HCT116 (cell line): ENCODE results near the gene STRN. TPM values are rescaled to one million over a fixed set of nuclear protein-coding genes. Genes with fewer than 3 reads are reported as not detected.
"Not testable (repeated sequence)": the region's sequence is repeated elsewhere in the genome, so short reads cannot be mapped to it uniquely, and the experiment has no call there.

ENCODE experiments used
- ATAC-seq: fragments of 200-7000 bp; cut with Tn5 transposase; 2 replicates; pipeline ENCODE4 v1.9.1; 2020; ENCODE audit warnings: mild to moderate bottlenecking, moderate library complexity
- BruUV-seq: library from RNA; stranded (reverse); fragments of 400-500 nt; replicated peaks from 2 replicates; lab custom pipeline; 2021; lab: Mats Ljungman, UMichigan
- CTCF ChIA-PET: fragments of 300-600 bp; sonication (Branson Sonifier 250); formaldehyde crosslinking; loops from one replicate; lab custom pipeline; 2021; ENCODE audit warnings: antibody characterized with exemption; lab: Charles Lee
- POLR2A ChIA-PET: fragments of 300-600, 350-600 bp; sonication (Branson Sonifier 250); formaldehyde crosslinking; loops from one replicate; lab custom pipeline; 2021; ENCODE audit warnings: antibody characterized with exemption; lab: Charles Lee
- RAD21 ChIA-PET, 2 experiments: fragments of 300-600 bp; sonication (Branson Sonifier 250); formaldehyde crosslinking; loops; one replicate each; lab custom pipeline; 2023; ENCODE audit warnings: low total read pairs in 2 of 2; ENCODE audit not compliant: uncharacterized antibody in 2 of 2, unreplicated experiment in 2 of 2, low non-redundant PET in 1 of 2; lab: Charles Lee
- DNase-seq: peaks from one replicate; pipeline ENCODE4 v3.0.0-alpha.2; 2010; ENCODE audit warnings: low read depth, low spot score
- H2AFZ ChIP-seq: fragments of 200-600 bp; shearing (Covaris generic), sonication (generic); 2 replicates; pipeline ENCODE4 v1.6.1; 2017; ENCODE audit warnings: low read depth, mixed run types, mixed read lengths, antibody characterized with exemption, low read length; ENCODE audit not compliant: poor library complexity, severe bottlenecking
- H3K27ac ChIP-seq: 2 replicates; pipeline ENCODE4 v1.5.1; 2012; ENCODE audit warnings: low read depth, low read length
- H3K27me3 ChIP-seq: fragments of 200-600 bp; sonication (generic); 2 replicates; pipeline ENCODE4 v1.6.1; 2016; ENCODE audit warnings: mixed run types, low read length, mixed read lengths; ENCODE audit not compliant: insufficient read depth
- H3K36me3 ChIP-seq, 2 experiments: fragments of 200-500 bp in 1 of 2; fragments of 200-600 bp in 1 of 2; sonication (Bioruptor generic) in 1 of 2; sonication (generic) in 1 of 2; 2 replicates each; pipeline versions ENCODE4 v1.5.1 to v1.6.1; 2014 to 2016; ENCODE audit warnings: low read length in 2 of 2, inconsistent platforms in 1 of 2, mixed read lengths in 1 of 2, mixed run types in 1 of 2; ENCODE audit not compliant: insufficient read depth in 2 of 2, control insufficient read depth in 1 of 2
- H3K4me1 ChIP-seq, 2 experiments: fragments of 200-600 bp in 1 of 2; sonication (generic) in 1 of 2; 2 replicates each; pipeline versions ENCODE4 v1.5.1 to v1.6.1; 2012 to 2017; ENCODE audit warnings: low read length in 2 of 2, inconsistent platforms in 1 of 2, mild to moderate bottlenecking in 1 of 2, mixed read lengths in 1 of 2, mixed run types in 1 of 2, moderate library complexity in 1 of 2; ENCODE audit not compliant: insufficient read depth in 2 of 2, control insufficient read depth in 1 of 2
- H3K4me2 ChIP-seq: fragments of 200-600 bp; sonication (generic); 2 replicates; pipeline ENCODE4 v1.6.1; 2017; ENCODE audit warnings: mixed run types, low read length, mixed read lengths
- H3K4me3 ChIP-seq, 2 experiments: fragments of 200-600 bp in 1 of 2; sonication (generic) in 1 of 2; replicated peaks in 1 of 2; 2 replicates each; pipeline ENCODE4 v1.5.1; 2011 to 2016; ENCODE audit warnings: low read length in 2 of 2, control low read depth in 1 of 2, low read depth in 1 of 2, mild to moderate bottlenecking in 1 of 2, mixed read lengths in 1 of 2, mixed run types in 1 of 2
- H3K79me2 ChIP-seq: fragments of 200-600 bp; sonication (generic); 2 replicates; pipeline ENCODE4 v1.6.1; 2017; ENCODE audit warnings: mild to moderate bottlenecking, mixed run types, low read length, moderate library complexity, mixed read lengths; ENCODE audit not compliant: insufficient read depth
- H3K9ac ChIP-seq: fragments of 200-600 bp; sonication (generic); 2 replicates; pipeline ENCODE4 v1.6.1; 2016; ENCODE audit warnings: low read length, mixed read lengths
- H3K9me2 ChIP-seq: fragments of 200-600 bp; sonication (generic), shearing (Covaris generic); 2 replicates; pipeline ENCODE4 v1.6.1; 2017; ENCODE audit warnings: mixed run types, mild to moderate bottlenecking, moderate library complexity; ENCODE audit not compliant: insufficient read depth
- H3K9me3 ChIP-seq, 2 experiments: fragments of 200-500 bp in 1 of 2; fragments of 200-600 bp in 1 of 2; sonication (Bioruptor generic) in 1 of 2; sonication (generic) in 1 of 2; 2 replicates each; pipeline ENCODE4 v1.6.1; 2014 to 2017; ENCODE audit warnings: low read length in 2 of 2, mixed read lengths in 2 of 2, inconsistent platforms in 1 of 2, low read depth in 1 of 2, mild to moderate bottlenecking in 1 of 2, mixed run types in 1 of 2, moderate library complexity in 1 of 2; ENCODE audit not compliant: control insufficient read depth in 1 of 2, insufficient read depth in 1 of 2
- H4K20me1 ChIP-seq: fragments of 200-600 bp; sonication (generic), shearing (Covaris generic); 2 replicates; pipeline ENCODE4 v1.6.1; 2017; ENCODE audit warnings: mixed run types, mild to moderate bottlenecking, moderate library complexity; ENCODE audit not compliant: insufficient read depth
- FOSL1 ChIP-seq: IDR thresholded peaks from 2 replicates; pipeline ENCODE4 v1.6.1; 2012; ENCODE audit warnings: low read depth
- intact Hi-C: fragments of 100-400 bp; cut with micrococcal nuclease; formaldehyde crosslinking; loops from 2 replicates; pipeline ENCODE4 v1.10.0; 2022
- total RNA-seq: library from RNA; stranded (reverse); gene quantifications from one replicate; pipeline ENCODE4 v1.2.1, GENCODE V29; 2021; ENCODE audit not compliant: unreplicated experiment

STRN gene
- total RNA-seq, 1 experiment from 2014 or later = 26.4 TPM

GRCh38 chr2:36931688-36932087 is 34.6 kb downstream of the STRN start:
- H2AFZ ChIP-seq, ATAC-seq, H3K9me3 ChIP-seq, BruUV-seq, POLR2A ChIA-PET, H3K4me3 ChIP-seq, RAD21 ChIA-PET, H3K79me2 ChIP-seq, H3K36me3 ChIP-seq, H4K20me1 ChIP-seq, H3K9ac ChIP-seq, DNase-seq, H3K9me2 ChIP-seq, intact Hi-C loops, H3K27me3 ChIP-seq, CTCF ChIA-PET, H3K27ac ChIP-seq: not testable (repeated sequence)
- peaks cover 7 to 17% of the 10 kb centered on the region in 2 experiments for H3K4me1 ChIP-seq
- H3K4me2 ChIP-seq = peak overlapping the region; percentile 45; the same call in 1 of the 2 replicates

- H3K9me2 ChIP-seq, intact Hi-C loops, RAD21 ChIA-PET, H3K27me3 ChIP-seq, H3K79me2 ChIP-seq, H2AFZ ChIP-seq, BruUV-seq, POLR2A ChIA-PET, H3K4me3 ChIP-seq, ATAC-seq, H4K20me1 ChIP-seq, H3K36me3 ChIP-seq, H3K9me3 ChIP-seq, CTCF ChIA-PET: not testable (repeated sequence)
- peak overlapping the region; percentile 20; the same call in 1 of the 2 replicates for H3K27ac ChIP-seq
- TF ChIP-seq FOSL1 = peak; percentile 48; the same call in 1 of the 2 replicates
- H3K4me2 ChIP-seq = peak overlapping the region; percentile 45
- peak overlapping the region; percentile 31 for H3K9ac ChIP-seq
- peak; percentile 22 for DNase-seq
- peaks cover 7 to 17% of the 10 kb centered on the region in 2 experiments for H3K4me1 ChIP-seq
Observed at GRCh38 chr2:36930787-36931410, 35.4 kb downstream of the STRN start.

DNA sequence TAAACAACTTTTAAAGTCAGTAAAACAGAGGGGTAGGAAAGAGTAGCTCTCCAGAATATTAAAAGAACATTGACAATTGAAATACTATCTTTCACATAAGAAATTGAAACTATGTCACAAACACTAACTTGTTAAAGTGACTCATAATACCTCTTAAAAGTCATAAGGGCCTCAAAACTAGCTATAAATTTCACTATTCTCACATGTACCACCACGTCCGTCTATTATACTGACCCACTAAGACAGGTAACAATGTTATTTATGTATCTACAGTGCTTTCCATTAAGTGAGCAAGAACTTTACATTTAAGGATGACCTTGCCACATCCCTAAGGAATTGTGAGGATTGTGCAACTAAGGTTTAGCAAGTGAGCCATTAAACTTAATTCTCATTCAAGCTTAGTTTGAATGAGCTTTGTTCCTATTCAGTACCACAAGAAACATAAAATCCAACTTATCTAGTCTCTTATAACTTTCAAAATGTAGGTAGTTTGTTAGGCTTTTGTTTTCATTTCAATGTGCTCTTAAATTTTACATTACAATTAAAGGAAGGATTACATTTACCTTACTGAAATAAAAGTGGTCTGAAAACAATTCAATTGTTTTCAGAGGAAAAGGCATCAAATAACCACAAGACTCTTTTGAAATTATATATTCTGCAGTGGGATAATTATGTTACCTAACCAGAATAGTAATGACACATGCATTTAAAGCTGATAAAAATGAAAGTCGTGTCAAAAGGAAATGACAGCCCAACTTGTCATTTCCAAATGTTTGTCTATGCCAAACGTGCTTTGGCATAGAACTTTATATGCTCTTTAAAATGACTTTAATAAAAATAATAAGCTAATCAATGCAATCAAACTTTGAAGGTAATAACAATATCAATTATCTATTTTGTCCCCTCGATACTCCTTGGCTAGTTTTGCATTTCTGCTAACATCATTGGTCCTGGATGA is 39.9 kb downstream of the STRN start:
- H3K4me2 ChIP-seq, H3K27ac ChIP-seq, DNase-seq, H4K20me1 ChIP-seq, H3K9me3 ChIP-seq, intact Hi-C loops, H3K79me2 ChIP-seq, H3K4me3 ChIP-seq, CTCF ChIA-PET, RAD21 ChIA-PET, H2AFZ ChIP-seq, BruUV-seq, H3K27me3 ChIP-seq, POLR2A ChIA-PET, H3K9ac ChIP-seq, H3K9me2 ChIP-seq, ATAC-seq, H3K36me3 ChIP-seq: not testable (repeated sequence)
- H3K4me1 ChIP-seq = peaks cover 7 to 11% of the 10 kb centered on the region in 2 experiments

- BruUV-seq, H3K4me3 ChIP-seq, H3K9me2 ChIP-seq, H3K9ac ChIP-seq, H4K20me1 ChIP-seq, H3K36me3 ChIP-seq, H3K9me3 ChIP-seq, H3K27me3 ChIP-seq, H3K4me2 ChIP-seq, ATAC-seq, H2AFZ ChIP-seq, CTCF ChIA-PET, H3K27ac ChIP-seq, DNase-seq, H3K4me1 ChIP-seq, POLR2A ChIA-PET, RAD21 ChIA-PET, H3K79me2 ChIP-seq, intact Hi-C loops: not testable (repeated sequence)
Observed at GRCh38 chr2:36922629-36923028, 43.7 kb downstream of the STRN start.
